IMR-90 (cell line): ENCODE measurements around the gene SEMA4F. TPM values are rescaled to one million over a fixed set of nuclear protein-coding genes. Genes with fewer than 3 reads are reported as not detected.

Experiments
- ATAC-seq: fragments of 200-7000 bp; cut with Tn5 transposase; 2 replicates; pipeline ENCODE4 v1.9.1; 2020; ENCODE audit warnings: low read depth, mild to moderate bottlenecking, moderate library complexity
- BruUV-seq: library from RNA; stranded (reverse); fragments of 400-500 nt; replicated peaks from 2 replicates; lab custom pipeline; 2021; lab: Mats Ljungman, UMichigan
- CTCF ChIA-PET: fragments of 300-600 bp; formaldehyde crosslinking; extraction: SDS; loops from one replicate; lab custom pipeline; 2021; ENCODE audit warnings: antibody characterized with exemption; lab: Yijun Ruan, JAX
- POLR2A ChIA-PET: fragments of 300-600 bp; sonication (Branson Sonifier 250); formaldehyde crosslinking; loops from one replicate; lab custom pipeline; 2022; ENCODE audit warnings: antibody characterized with exemption; ENCODE audit not compliant: unreplicated experiment; lab: Charles Lee
- DNase-seq: peaks from one replicate; pipeline ENCODE4 v3.0.0; 2013
- H2AFZ ChIP-seq: replicated peaks from 2 replicates; pipeline ENCODE3; 2013; ENCODE audit warnings: low read length, mild to moderate bottlenecking; ENCODE audit not compliant: poor library complexity
- H2AK5ac ChIP-seq: 2 replicates; pipeline ENCODE4 v1.6.1; 2013; ENCODE audit warnings: low read depth, low read length, inconsistent platforms
- H2AK9ac ChIP-seq: replicated peaks from 2 replicates; pipeline ENCODE3; 2013; ENCODE audit warnings: mild to moderate bottlenecking, low read depth, low read length, moderate library complexity; ENCODE audit not compliant: poor library complexity
- H2BK120ac ChIP-seq: 2 replicates; pipeline ENCODE4 v1.6.1; 2013; ENCODE audit warnings: low read depth, low read length, inconsistent platforms
- H2BK15ac ChIP-seq: 3 replicates; pipeline ENCODE4 v1.6.1; 2013; ENCODE audit warnings: low read depth, low read length, inconsistent platforms
- H2BK20ac ChIP-seq: 2 replicates; pipeline ENCODE4 v1.6.1; 2013; ENCODE audit warnings: low read depth, mild to moderate bottlenecking, inconsistent platforms, low read length, moderate library complexity
- H2BK5ac ChIP-seq: 2 replicates; pipeline ENCODE4 v1.6.1; 2013; ENCODE audit warnings: mild to moderate bottlenecking, low read depth, low read length, inconsistent platforms; ENCODE audit not compliant: poor library complexity, severe bottlenecking
- H3K14ac ChIP-seq: replicated peaks from 2 replicates; pipeline ENCODE4 v1.6.1; 2013; ENCODE audit warnings: low read depth, low read length, inconsistent platforms
- H3K18ac ChIP-seq: 2 replicates; pipeline ENCODE4 v1.6.1; 2013; ENCODE audit warnings: low read depth, low read length, control low read depth
- H3K23ac ChIP-seq: 2 replicates; pipeline ENCODE4 v1.6.1; 2013; ENCODE audit warnings: low read depth, low read length, inconsistent platforms
- H3K27ac ChIP-seq: 2 replicates; pipeline ENCODE4 v1.5.1; 2013; ENCODE audit warnings: mild to moderate bottlenecking, control low read depth, low read length; ENCODE audit not compliant: insufficient read depth
- H3K27me3 ChIP-seq: 2 replicates; pipeline ENCODE4 v1.6.1; 2013; ENCODE audit warnings: low read length; ENCODE audit not compliant: control insufficient read depth, insufficient read depth
- H3K36me3 ChIP-seq: 2 replicates; pipeline ENCODE4 v1.6.1; 2013; ENCODE audit warnings: low read length, mixed read lengths; ENCODE audit not compliant: control insufficient read depth, insufficient read depth
- H3K4ac ChIP-seq: 2 replicates; pipeline ENCODE4 v1.6.1; 2013; ENCODE audit warnings: low read depth, low read length, inconsistent platforms
- H3K4me1 ChIP-seq: 2 replicates; pipeline ENCODE4 v1.6.1; 2013; ENCODE audit warnings: low read length, mixed read lengths; ENCODE audit not compliant: control insufficient read depth, insufficient read depth
- H3K4me2 ChIP-seq: 2 replicates; pipeline ENCODE4 v1.6.1; 2013; ENCODE audit warnings: low read depth, mild to moderate bottlenecking, control low read depth, low read length, moderate library complexity
- H3K4me3 ChIP-seq: 2 replicates; pipeline ENCODE4 v1.5.1; 2013; ENCODE audit warnings: low read depth, mild to moderate bottlenecking, control low read depth, low read length, moderate library complexity; ENCODE audit not compliant: insufficient read depth
- H3K56ac ChIP-seq: 2 replicates; pipeline ENCODE4 v1.6.1; 2013; ENCODE audit warnings: low read length, inconsistent platforms; ENCODE audit not compliant: insufficient read depth; ENCODE audit errors: extremely low read depth
- H3K79me1 ChIP-seq, 2 experiments: 2 replicates each; pipeline ENCODE4 v1.6.1; 2013; ENCODE audit warnings: low read length in 2 of 2, inconsistent platforms in 1 of 2, low read depth in 1 of 2
- H3K9ac ChIP-seq: 2 replicates; pipeline ENCODE4 v1.6.1; 2013; ENCODE audit warnings: low read depth, low read length, control low read depth
- H3K9me1 ChIP-seq: 2 replicates; pipeline ENCODE4 v1.6.1; 2013; ENCODE audit warnings: low read length, inconsistent platforms; ENCODE audit not compliant: insufficient read depth
- H3K9me3 ChIP-seq: 2 replicates; pipeline ENCODE4 v1.6.1; 2013; ENCODE audit warnings: low read length; ENCODE audit not compliant: control insufficient read depth, insufficient read depth
- H4K20me1 ChIP-seq: 2 replicates; pipeline ENCODE4 v1.6.1; 2013; ENCODE audit warnings: low read length, inconsistent platforms; ENCODE audit not compliant: insufficient read depth
- H4K5ac ChIP-seq: 2 replicates; pipeline ENCODE4 v1.6.1; 2013; ENCODE audit warnings: mild to moderate bottlenecking, low read depth, low read length, control low read depth
- H4K8ac ChIP-seq, 2 experiments: 2 replicates each; pipeline ENCODE4 v1.6.1; 2013; ENCODE audit warnings: low read depth in 2 of 2, low read length in 2 of 2, control low read depth in 1 of 2, inconsistent platforms in 1 of 2
- H4K91ac ChIP-seq: 2 replicates; pipeline ENCODE4 v1.6.1; 2013; ENCODE audit warnings: low read depth, low read length, inconsistent platforms; ENCODE audit not compliant: insufficient read depth
- BHLHE40 ChIP-seq: fragments of 150-350 bp; IDR thresholded peaks from 2 replicates; pipeline ENCODE4 v1.6.1; 2016; ENCODE audit warnings: mild to moderate bottlenecking, low read depth, low read length
- CEBPB ChIP-seq: IDR thresholded peaks from 2 replicates; pipeline ENCODE4 v1.6.1; 2012; ENCODE audit warnings: low read depth, low read length, improper control_type of control experiment
- CHD1 ChIP-seq: IDR thresholded peaks from 2 replicates; pipeline ENCODE4 v1.6.1; 2012; ENCODE audit warnings: low read depth, low read length, improper control_type of control experiment
- ELK1 ChIP-seq: fragments of 150-350 bp; IDR thresholded peaks from 2 replicates; pipeline ENCODE4 v1.6.1; 2016; ENCODE audit warnings: low read depth, mild to moderate bottlenecking, low read length, moderate library complexity, borderline replicate concordance
- FOS ChIP-seq: fragments of 150-350 bp; IDR thresholded peaks from 2 replicates; pipeline ENCODE4 v1.6.1; 2016; ENCODE audit warnings: low read depth, low read length
- MAFK ChIP-seq: IDR thresholded peaks from 2 replicates; pipeline ENCODE4 v1.6.1; 2012; ENCODE audit warnings: low read depth, low read length, improper control_type of control experiment
- MAZ ChIP-seq: IDR thresholded peaks from 2 replicates; pipeline ENCODE4 v1.6.1; 2012; ENCODE audit warnings: low read depth, mild to moderate bottlenecking, low read length, improper control_type of control experiment, moderate library complexity, borderline replicate concordance
- MXI1 ChIP-seq: IDR thresholded peaks from 2 replicates; pipeline ENCODE4 v1.6.1; 2012; ENCODE audit warnings: low read depth, mild to moderate bottlenecking, low read length, moderate library complexity, borderline replicate concordance
- NFE2L2 ChIP-seq: fragments of 150-350 bp; IDR thresholded peaks from 2 replicates; pipeline ENCODE4 v1.6.1; 2016; ENCODE audit warnings: low read depth, mild to moderate bottlenecking, low read length
- POLR2A ChIP-seq: IDR thresholded peaks from 2 replicates; pipeline ENCODE4 v1.6.1; 2012; ENCODE audit warnings: mild to moderate bottlenecking, low read depth, low read length
- RAD21 ChIP-seq: IDR thresholded peaks from 2 replicates; pipeline ENCODE4 v1.6.1; 2012; ENCODE audit warnings: low read length, improper control_type of control experiment
- RCOR1 ChIP-seq: IDR thresholded peaks from 2 replicates; pipeline ENCODE4 v1.6.1; 2012; ENCODE audit warnings: mild to moderate bottlenecking, low read length, improper control_type of control experiment; ENCODE audit not compliant: insufficient replicate concordance
- RFX5 ChIP-seq: IDR thresholded peaks from 2 replicates; pipeline ENCODE4 v1.8.0; 2012; ENCODE audit warnings: low read depth, mild to moderate bottlenecking, low read length, moderate library complexity
- SMC3 ChIP-seq: fragments of 150-350 bp; IDR thresholded peaks from 2 replicates; pipeline ENCODE4 v1.6.1; 2016; ENCODE audit warnings: low read depth, mild to moderate bottlenecking, antibody characterized with exemption, low read length, moderate library complexity
- WGBS, 2 experiments: methylation state at CpG; one replicate each; pipeline versions ENCODE4 v1.1.5 to v1.1.7; 2013; ENCODE audit warnings: missing lambda C conversion rate in 2 of 2; ENCODE audit not compliant: insufficient read length in 1 of 2; ENCODE audit errors: extremely low coverage in 2 of 2; 5-methylcytosine and 5-hydroxymethylcytosine counted together
- dilution Hi-C: fragments of 300-500 bp; cut with HindIII; formaldehyde crosslinking; loops from one replicate; pipeline ENCODE4 v1.14.3; 2018; ENCODE audit warnings: low sequenced_read_pairs; ENCODE audit not compliant: unreplicated experiment
- in situ Hi-C: fragments of 300-500 bp; cut with MboI; formaldehyde crosslinking; loops from 3 replicates; pipeline ENCODE4 v1.14.3; 2019; ENCODE audit warnings: low sequenced_read_pairs, inconsistent platforms, mixed read lengths
- intact Hi-C: fragments of 100-400 bp; cut with micrococcal nuclease; formaldehyde crosslinking; loops from 2 replicates; pipeline ENCODE4 v1.10.0; 2022
- polyA plus RNA-seq, 3 experiments: library from polyadenylated mRNA; depleted of rRNA; stranded (reverse); fragments of >200 nt; gene quantifications; 2 replicates each; pipeline ENCODE4 v1.2.3, GENCODE V29; 2012; ENCODE audit warnings: low replicate concordance in 1 of 3
- total RNA-seq: library from RNA; depleted of rRNA; stranded (reverse); fragments of >200 nt; gene quantifications from 2 replicates; pipeline ENCODE4 v1.2.3, GENCODE V29; 2012
- TF ChIP-seq, protein P1 (sequence below): fragments of 150-350 bp; IDR thresholded peaks from 2 replicates; pipeline ENCODE4 v1.6.1; 2017; ENCODE audit warnings: mild to moderate bottlenecking, antibody characterized with exemption, low read length, low read depth

The SEMA4F gene
- total and polyA plus RNA-seq, 2 of the 4 experiments (the other 2 are of a cell fraction) = 4.7 to 7.5 TPM

GRCh38 chr2:74730530-74730929 is 76.5 kb downstream of the SEMA4F start:
- ChIA-PET POLR2A (no interaction called here), CTCF (no interaction called here)
- Histone ChIP-seq H3K4me3 (no peak overlapping the region), H3K4me1 (peaks cover 5% of the 10 kb centered on the region; the same call in 1 of the 2 replicates), H3K9ac (no peak overlapping the region), H4K5ac (no peak overlapping the region), H4K8ac (no peak overlapping the region), H3K9me1 (peaks cover 2% of the 10 kb centered on the region), H3K23ac (no peak overlapping the region), H3K56ac (no peak overlapping the region), H3K27me3 (no peaks in the 10 kb centered on the region), H2BK120ac (no peak overlapping the region), H4K91ac (no peak overlapping the region), H2BK20ac (no peak overlapping the region), H3K4ac (no peak overlapping the region), H2AFZ (no peak overlapping the region), H2BK15ac (no peak overlapping the region), H3K27ac (no peak overlapping the region), H2AK5ac (no peak overlapping the region), H2AK9ac (no peak overlapping the region), H3K14ac (no peak overlapping the region), H2BK5ac (no peak overlapping the region), H3K79me1 (no peaks in the 10 kb centered on the region), H3K18ac (no peak overlapping the region), H3K4me2 (no peak overlapping the region), H3K36me3 (no peaks in the 10 kb centered on the region), H4K20me1 (no peaks in the 10 kb centered on the region), H3K9me3 (peaks cover 3% of the 10 kb centered on the region; the same call in 1 of the 2 replicates)
- BruUV-seq = no TSS peak
- ATAC-seq (no peak), DNase-seq (no peak)
- dilution Hi-C loops (no loop called here), in situ Hi-C loops (no loop called here), intact Hi-C loops (no loop called here)
- WGBS, 2 experiments = no CpG with 5 or more reads among the region's 2 CpGs
- TF ChIP-seq CEBPB = no peak
- TF ChIP-seq RFX5 = no peak
- TF ChIP-seq, protein P1, sequence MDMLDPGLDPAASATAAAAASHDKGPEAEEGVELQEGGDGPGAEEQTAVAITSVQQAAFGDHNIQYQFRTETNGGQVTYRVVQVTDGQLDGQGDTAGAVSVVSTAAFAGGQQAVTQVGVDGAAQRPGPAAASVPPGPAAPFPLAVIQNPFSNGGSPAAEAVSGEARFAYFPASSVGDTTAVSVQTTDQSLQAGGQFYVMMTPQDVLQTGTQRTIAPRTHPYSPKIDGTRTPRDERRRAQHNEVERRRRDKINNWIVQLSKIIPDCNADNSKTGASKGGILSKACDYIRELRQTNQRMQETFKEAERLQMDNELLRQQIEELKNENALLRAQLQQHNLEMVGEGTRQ = no peak
- no peak for TF ChIP-seq MXI1
- TF ChIP-seq ELK1 = no peak
- TF ChIP-seq NFE2L2 = no peak
- TF ChIP-seq POLR2A = no peak
- no peak for TF ChIP-seq BHLHE40
- no peak for TF ChIP-seq CHD1
- no peak for TF ChIP-seq RAD21
- TF ChIP-seq SMC3 = no peak
- no peak for TF ChIP-seq FOS
- no peak for TF ChIP-seq RCOR1
- no peak for TF ChIP-seq MAZ
- no peak for TF ChIP-seq MAFK
